Keratinocyte (primary cell): Measurements from ENCODE around the gene SCAPER. TPM values are rescaled to one million over a fixed set of nuclear protein-coding genes. Genes with fewer than 3 reads are reported as not detected.

Experiments used
- DNase-seq: peaks from one replicate; pipeline ENCODE4 v3.0.0-alpha.2; 2011; ENCODE audit warnings: low read depth, missing footprints, low spot score
- FAIRE-seq: peaks from 2 replicates; lab custom pipeline; 2011; peaks lifted over from hg19 to GRCh38; lab: Jason Lieb, UNC
- H2AFZ ChIP-seq: 2 replicates; pipeline ENCODE4 v1.6.0; 2012; ENCODE audit warnings: low read length, control low read depth, inconsistent platforms; ENCODE audit not compliant: control insufficient read depth
- H3K27ac ChIP-seq: 2 replicates; pipeline ENCODE4 v1.5.1; 2011; ENCODE audit warnings: low read length; ENCODE audit not compliant: control insufficient read depth, insufficient read depth
- H3K27me3 ChIP-seq: 3 replicates; pipeline ENCODE4 v1.6.0; 2011; ENCODE audit warnings: low read length; ENCODE audit not compliant: control insufficient read depth, insufficient read depth; ENCODE audit errors: extremely low read depth
- H3K36me3 ChIP-seq, 2 experiments: 2 replicates in 1 of 2; 3 replicates in 1 of 2; pipeline ENCODE4 v1.5.1; 2011; ENCODE audit warnings: low read length in 2 of 2, mild to moderate bottlenecking in 1 of 2; ENCODE audit not compliant: control insufficient read depth in 2 of 2, insufficient read depth in 2 of 2; ENCODE audit errors: extremely low read depth in 1 of 2
- H3K4me1 ChIP-seq: 3 replicates; pipeline ENCODE4 v1.5.1; 2011; ENCODE audit warnings: low read length; ENCODE audit not compliant: control insufficient read depth, insufficient read depth; ENCODE audit errors: extremely low read depth
- H3K4me2 ChIP-seq: 3 replicates; pipeline ENCODE4 v1.6.0; 2011; ENCODE audit warnings: low read depth, low read length; ENCODE audit not compliant: control insufficient read depth, insufficient read depth; ENCODE audit errors: extremely low read depth
- H3K4me3 ChIP-seq, 3 experiments: fragments of 200-600 bp in 1 of 3; sonication (generic) in 1 of 3; 2 replicates in 2 of 3; 3 replicates in 1 of 3; pipeline ENCODE4 v1.5.1; 2011 to 2016; ENCODE audit warnings: low read length in 3 of 3, mild to moderate bottlenecking in 3 of 3, control low read depth in 2 of 3, inconsistent platforms in 1 of 3, low read depth in 1 of 3, mixed read lengths in 1 of 3, mixed run types in 1 of 3, moderate library complexity in 1 of 3; ENCODE audit not compliant: control insufficient read depth in 2 of 3, insufficient read depth in 2 of 3; ENCODE audit errors: extremely low read depth in 1 of 3
- H3K79me2 ChIP-seq: 2 replicates; pipeline ENCODE4 v1.6.0; 2012; ENCODE audit warnings: low read length; ENCODE audit not compliant: control insufficient read depth, insufficient read depth
- H3K9ac ChIP-seq: 3 replicates; pipeline ENCODE4 v1.6.0; 2011; ENCODE audit warnings: low read length; ENCODE audit not compliant: control insufficient read depth, insufficient read depth; ENCODE audit errors: extremely low read depth
- H3K9me1 ChIP-seq: 3 replicates; pipeline ENCODE4 v1.6.0; 2011; ENCODE audit warnings: low read length; ENCODE audit not compliant: control insufficient read depth, insufficient read depth; ENCODE audit errors: extremely low read depth
- H3K9me3 ChIP-seq: 2 replicates; pipeline ENCODE4 v1.5.1; 2012; ENCODE audit warnings: low read depth, low read length; ENCODE audit not compliant: control insufficient read depth
- H4K20me1 ChIP-seq: 3 replicates; pipeline ENCODE4 v1.6.0; 2011; ENCODE audit warnings: low read length; ENCODE audit not compliant: control insufficient read depth, insufficient read depth; ENCODE audit errors: extremely low read depth
- EZH2 ChIP-seq: IDR thresholded peaks from one replicate; pipeline ENCODE4 v1.6.1; 2012; ENCODE audit warnings: inconsistent platforms, mild to moderate bottlenecking, low read length, moderate library complexity
- dilution Hi-C: fragments of 300-500 bp; cut with MboI; formaldehyde crosslinking; loops from one replicate; pipeline ENCODE4 v1.7.0; 2020; ENCODE audit warnings: low sequenced_read_pairs; ENCODE audit not compliant: extremely low pct_ligation_motif_present
- polyA plus RNA-seq, 5 experiments: library from polyadenylated mRNA; depleted of rRNA in 3 of 5; stranded (reverse) in 3 of 5; stranded (forward) in 1 of 5; unstranded in 1 of 5; fragments of >200 nt; gene quantifications; 1 replicate in 1 of 5; 2 replicates in 3 of 5; 3 replicates in 1 of 5; pipeline versions ENCODE4 v1.2.1 to v1.2.3, GENCODE V29; 2011 to 2012; ENCODE audit warnings: missing spikeins in 2 of 5, low read depth in 1 of 5, low replicate concordance in 1 of 5
- TF ChIP-seq, protein P1 (sequence below), 3 experiments: IDR thresholded peaks in 1 of 3; conservative IDR thresholded peaks in 1 of 3; optimal IDR thresholded peaks in 1 of 3; 2 replicates in 2 of 3; 3 replicates in 1 of 3; pipeline versions ENCODE3 to v1.5.1; 2011; ENCODE audit warnings: low read length in 3 of 3, mild to moderate bottlenecking in 3 of 3, moderate library complexity in 2 of 3, control low read depth in 1 of 3, inconsistent platforms in 1 of 3; ENCODE audit not compliant: insufficient read depth in 2 of 3; ENCODE audit errors: extremely low read depth in 1 of 3

Gene SCAPER
- polyA plus RNA-seq, 1 donor (not counting 4 experiments of a cell fraction or from before 2014, with no cell fraction given): 5.2 TPM

GRCh38 chr15:76584868-76585575 lies 320.1 kb downstream of the SCAPER start:
- TF ChIP-seq EZH2: no peak
- TF ChIP-seq, protein P1, sequence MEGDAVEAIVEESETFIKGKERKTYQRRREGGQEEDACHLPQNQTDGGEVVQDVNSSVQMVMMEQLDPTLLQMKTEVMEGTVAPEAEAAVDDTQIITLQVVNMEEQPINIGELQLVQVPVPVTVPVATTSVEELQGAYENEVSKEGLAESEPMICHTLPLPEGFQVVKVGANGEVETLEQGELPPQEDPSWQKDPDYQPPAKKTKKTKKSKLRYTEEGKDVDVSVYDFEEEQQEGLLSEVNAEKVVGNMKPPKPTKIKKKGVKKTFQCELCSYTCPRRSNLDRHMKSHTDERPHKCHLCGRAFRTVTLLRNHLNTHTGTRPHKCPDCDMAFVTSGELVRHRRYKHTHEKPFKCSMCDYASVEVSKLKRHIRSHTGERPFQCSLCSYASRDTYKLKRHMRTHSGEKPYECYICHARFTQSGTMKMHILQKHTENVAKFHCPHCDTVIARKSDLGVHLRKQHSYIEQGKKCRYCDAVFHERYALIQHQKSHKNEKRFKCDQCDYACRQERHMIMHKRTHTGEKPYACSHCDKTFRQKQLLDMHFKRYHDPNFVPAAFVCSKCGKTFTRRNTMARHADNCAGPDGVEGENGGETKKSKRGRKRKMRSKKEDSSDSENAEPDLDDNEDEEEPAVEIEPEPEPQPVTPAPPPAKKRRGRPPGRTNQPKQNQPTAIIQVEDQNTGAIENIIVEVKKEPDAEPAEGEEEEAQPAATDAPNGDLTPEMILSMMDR (optimal IDR thresholded peaks at IDR 0.05 in 1 of 3, IDR thresholded peaks at IDR 0.05 in 1 of 3, conservative IDR thresholded peaks at IDR 0.05 in 1 of 3; ENCODE audit: extremely low read depth in 1 of 3, insufficient read depth in 2 of 3, low read length in 3 of 3): no peak
- Histone ChIP-seq H3K79me2 (no peaks in the 10 kb centered on the region), H3K36me3 (no peaks in the 10 kb centered on the region), H3K27ac (no peak overlapping the region), H3K9ac (no peak overlapping the region), H3K4me3 (no peak overlapping the region), H4K20me1 (no peaks in the 10 kb centered on the region), H3K27me3 (no peaks in the 10 kb centered on the region), H3K9me1 (no peaks in the 10 kb centered on the region), H3K9me3 (no peaks in the 10 kb centered on the region), H2AFZ (no peak overlapping the region), H3K4me2 (no peak overlapping the region), H3K4me1 (peaks cover 12% of the 10 kb centered on the region)
- FAIRE-seq: no peak
- dilution Hi-C loops: no loop called here
- no peak for DNase-seq

GRCh38 chr15:76582550-76582949 lies 322.6 kb downstream of the SCAPER start:
- TF ChIP-seq, protein P1 (optimal IDR thresholded peaks at IDR 0.05 in 1 of 3, IDR thresholded peaks at IDR 0.05 in 1 of 3, conservative IDR thresholded peaks at IDR 0.05 in 1 of 3; ENCODE audit: extremely low read depth in 1 of 3, insufficient read depth in 2 of 3, low read length in 3 of 3): no peak
- no peak for TF ChIP-seq EZH2
- DNase-seq (no peak), FAIRE-seq (no peak)
- Histone ChIP-seq H3K27me3 (no peaks in the 10 kb centered on the region), H3K9me3 (no peaks in the 10 kb centered on the region), H3K4me1 (peaks cover 10% of the 10 kb centered on the region), H4K20me1 (no peaks in the 10 kb centered on the region), H3K9me1 (no peaks in the 10 kb centered on the region), H2AFZ (no peak overlapping the region), H3K4me3 (no peak overlapping the region), H3K9ac (no peak overlapping the region), H3K27ac (no peak overlapping the region), H3K4me2 (no peak overlapping the region), H3K79me2 (no peaks in the 10 kb centered on the region), H3K36me3 (no peaks in the 10 kb centered on the region)
- dilution Hi-C loops: no loop called here
